Cardiac fibroblast (primary cell): ENCODE measurements around the gene CNTLN.
"Not testable (repeated sequence)": the region's sequence is repeated elsewhere in the genome, so short reads cannot be mapped to it uniquely, and the experiment has no call there.

Experiments
- DNase-seq, 2 donors: peaks; one replicate each; pipeline versions ENCODE4 v3.0.0 to v3.0.0-alpha.2; 2010; ENCODE audit warnings: low read depth in 2 of 2
- H3K4me3 ChIP-seq, 2 donors: replicated peaks in 1 of 2; 1 replicate in 1 of 2; 2 replicates in 1 of 2; pipeline ENCODE4 v1.5.1; 2011; ENCODE audit warnings: low read depth in 2 of 2, low read length in 2 of 2, mild to moderate bottlenecking in 2 of 2, moderate library complexity in 1 of 2
- CTCF ChIP-seq: IDR thresholded peaks from one replicate; pipeline ENCODE4 v1.5.1; 2011; ENCODE audit warnings: low read depth, mild to moderate bottlenecking, low read length, inconsistent platforms

Gene CNTLN

DNA sequence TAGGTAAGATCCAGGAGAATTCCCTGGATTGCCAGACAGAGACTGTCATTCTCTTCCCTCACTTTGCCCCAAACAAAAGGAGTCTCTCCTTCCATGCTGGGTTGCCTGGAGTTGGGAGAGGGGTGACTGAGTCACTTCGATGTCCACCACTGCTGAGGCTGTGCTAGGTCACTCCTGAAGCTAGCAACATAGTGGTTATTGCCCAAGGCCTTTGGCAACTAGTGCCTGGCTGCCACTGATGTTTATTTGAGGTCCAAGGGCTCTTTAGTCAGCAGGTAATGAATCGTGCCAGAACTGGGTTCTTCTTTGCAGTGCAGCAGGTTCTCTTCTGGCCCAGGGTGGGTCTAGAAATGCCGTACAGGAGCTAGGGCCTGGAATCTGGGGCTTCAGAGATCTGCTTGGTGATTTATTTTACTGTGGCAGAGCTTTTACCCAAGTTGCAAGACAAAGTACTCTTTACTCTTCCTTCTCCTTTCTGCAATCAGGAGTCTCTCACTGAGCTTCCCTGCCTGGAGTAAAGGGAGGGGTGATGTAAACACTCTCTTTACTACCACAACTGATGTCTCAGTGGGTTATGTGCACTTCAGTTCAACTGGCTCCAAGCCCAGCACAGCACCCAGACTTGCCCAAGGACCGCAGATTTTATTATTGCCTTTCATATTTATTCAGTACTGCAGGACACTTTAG lies 288.3 kb downstream of the CNTLN start:
- DNase-seq, result no peak
- no peak overlapping the region for H3K4me3 ChIP-seq
- no peak for TF ChIP-seq CTCF

DNA sequence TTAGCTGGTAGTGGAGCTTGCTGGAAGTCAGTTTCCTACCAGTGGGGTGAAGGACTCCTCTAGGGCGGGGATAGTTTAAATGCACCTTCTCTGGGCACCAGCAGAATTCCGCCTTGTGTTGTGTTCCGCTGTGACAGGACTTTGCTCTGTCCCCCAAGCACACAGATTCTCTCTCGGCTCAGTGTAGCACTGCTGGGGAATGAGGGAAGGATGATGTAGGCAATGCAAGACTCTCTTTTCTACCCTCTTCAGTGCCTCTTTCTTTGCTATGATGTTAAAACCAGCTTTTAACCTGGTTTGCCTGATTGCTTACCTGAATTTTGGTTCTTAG lies 288.8 kb downstream of the CNTLN start:
- no peak overlapping the region for H3K4me3 ChIP-seq
- TF ChIP-seq CTCF, result no peak
- no peak for DNase-seq

GRCh38 chr9:17425384-17425783 lies 290.5 kb downstream of the CNTLN start:
- H3K4me3 ChIP-seq, result no peak overlapping the region
- no peak for TF ChIP-seq CTCF
- DNase-seq, result no peak

DNA sequence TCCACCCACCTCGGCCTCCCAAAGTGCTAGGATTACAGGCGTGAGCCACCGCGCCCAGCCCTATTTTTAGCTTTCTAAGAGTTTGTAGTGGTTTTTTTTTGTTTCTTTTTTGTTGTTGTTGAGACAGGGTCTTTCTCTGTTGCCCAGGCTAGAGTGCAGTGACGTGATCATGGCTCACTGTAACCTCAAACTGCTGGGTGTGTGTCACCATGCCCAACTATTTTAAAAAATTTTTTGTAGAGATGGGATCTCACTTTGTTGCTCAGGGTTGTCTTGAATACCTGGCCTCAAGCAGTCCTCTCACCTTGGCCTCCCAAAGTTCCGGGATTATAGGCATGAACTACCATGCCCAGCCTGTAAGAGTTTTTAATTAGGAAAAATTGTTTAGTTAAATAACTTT lies 298.7 kb downstream of the CNTLN start:
- DNase-seq, result no peak
- no peak overlapping the region for H3K4me3 ChIP-seq
- TF ChIP-seq CTCF, result no peak

- TF ChIP-seq CTCF, result no peak
- no peak for DNase-seq
- no peak overlapping the region for H3K4me3 ChIP-seq
Measured at GRCh38 chr9:17436854-17437253, 302.0 kb downstream of the CNTLN start.

GRCh38 chr9:17437813-17438212 lies 303.0 kb downstream of the CNTLN start:
- TF ChIP-seq CTCF, result no peak
- H3K4me3 ChIP-seq, result no peak overlapping the region
- no peak for DNase-seq

GRCh38 chr9:17445126-17445525 lies 310.3 kb downstream of the CNTLN start:
- DNase-seq, H3K4me3 ChIP-seq: not testable (repeated sequence)
